Muscle of leg (tissue), 11 donors: ENCODE results near the gene PRICKLE1. TPM values are rescaled to one million over a fixed set of nuclear protein-coding genes. Genes with fewer than 3 reads are reported as not detected.
A peak's percentile ranks its signal among the peaks of the same experiment; 100 is the strongest.

ENCODE experiments used
- DNase-seq: peaks from one replicate; pipeline ENCODE4 v3.0.0; 2013
- H3K27ac ChIP-seq: one replicate; pipeline ENCODE4 v1.5.1; 2013; ENCODE audit warnings: mild to moderate bottlenecking, low read length, control low read depth
- H3K27me3 ChIP-seq: one replicate; pipeline ENCODE4 v1.6.1; 2013; ENCODE audit warnings: low read length; ENCODE audit not compliant: control insufficient read depth, insufficient read depth
- H3K36me3 ChIP-seq: one replicate; pipeline ENCODE4 v1.6.1; 2013; ENCODE audit warnings: low read length; ENCODE audit not compliant: control insufficient read depth, insufficient read depth
- H3K4me1 ChIP-seq: one replicate; pipeline ENCODE4 v1.6.1; 2013; ENCODE audit warnings: low read length; ENCODE audit not compliant: control insufficient read depth, insufficient read depth
- H3K4me3 ChIP-seq: one replicate; pipeline ENCODE4 v1.5.1; 2013; ENCODE audit warnings: low read length, control low read depth
- H3K9me3 ChIP-seq: replicated peaks from 2 replicates; pipeline ENCODE4 v1.6.1; 2013; ENCODE audit warnings: low read depth, low read length; ENCODE audit not compliant: control insufficient read depth
- WGBS: methylation state at CpG from one replicate; pipeline ENCODE4 v1.1.5; 2013; ENCODE audit warnings: missing lambda C conversion rate; ENCODE audit not compliant: insufficient coverage; 5-methylcytosine and 5-hydroxymethylcytosine counted together
- polyA plus RNA-seq, 8 donors: library from polyadenylated mRNA; unstranded; fragments of 120-200 nt; gene quantifications; one replicate each; pipeline versions ENCODE4 v1.2.1 to v1.2.3, GENCODE V29; 2013; ENCODE audit warnings: inconsistent platforms in 1 of 8, low replicate concordance in 1 of 8; ENCODE audit not compliant: insufficient read length in 8 of 8, insufficient read depth in 1 of 8
- total RNA-seq: library from RNA; stranded (reverse); fragments of 120-200 nt; gene quantifications from one replicate; pipeline ENCODE4 v1.2.4, GENCODE V29; 2013

Gene PRICKLE1
- total and polyA plus RNA-seq, 9 donors: 12.9 to 32.3 (median 27.1) TPM

GRCh38 chr12:42582498-42582897 lies 7.0 kb downstream of the PRICKLE1 start:
- H3K9me3 ChIP-seq: no peaks in the 10 kb centered on the region
- H3K27me3 ChIP-seq: no peaks in the 10 kb centered on the region
- peaks cover 29% of the 10 kb centered on the region for H3K4me1 ChIP-seq
- no peak overlapping the region for H3K4me3 ChIP-seq
- 14% methylated on average over 1 of the region's 5 CpGs for WGBS
- peak overlapping the region; percentile 67 for H3K27ac ChIP-seq
- peak; percentile 24 for DNase-seq
- no peaks in the 10 kb centered on the region for H3K36me3 ChIP-seq

- peaks cover 27% of the 10 kb centered on the region for H3K4me1 ChIP-seq
- no peak overlapping the region for H3K4me3 ChIP-seq
- H3K27ac ChIP-seq: peak overlapping the region; percentile 67
- no peaks in the 10 kb centered on the region for H3K9me3 ChIP-seq
- peak; percentile 96 for DNase-seq
- no peaks in the 10 kb centered on the region for H3K27me3 ChIP-seq
- no peaks in the 10 kb centered on the region for H3K36me3 ChIP-seq
- WGBS: no CpG with 5 or more reads among the region's 1 CpG
Observed at GRCh38 chr12:42582050-42582449, 7.5 kb downstream of the PRICKLE1 start.

- no peaks in the 10 kb centered on the region for H3K9me3 ChIP-seq
- no peak overlapping the region for H3K27ac ChIP-seq
- DNase-seq: no peak
- H3K4me3 ChIP-seq: no peak overlapping the region
- peaks cover 2% of the 10 kb centered on the region for H3K36me3 ChIP-seq
- WGBS: 29% methylated on average over 1 of the region's 5 CpGs
- H3K4me1 ChIP-seq: no peaks in the 10 kb centered on the region
- H3K27me3 ChIP-seq: no peaks in the 10 kb centered on the region
Observed at GRCh38 chr12:42576374-42576773, 13.2 kb downstream of the PRICKLE1 start.

- 56% methylated on average over 1 of the region's 1 CpG for WGBS
- Histone ChIP-seq H3K4me1 (no peaks in the 10 kb centered on the region), H3K27ac (no peak overlapping the region), H3K4me3 (no peak overlapping the region), H3K36me3 (peaks cover 2% of the 10 kb centered on the region), H3K9me3 (no peaks in the 10 kb centered on the region), H3K27me3 (no peaks in the 10 kb centered on the region)
- DNase-seq: no peak
Observed at GRCh38 chr12:42575717-42576116, 13.8 kb downstream of the PRICKLE1 start.

- DNase-seq: peak; percentile 64
- peaks cover 2% of the 10 kb centered on the region for H3K36me3 ChIP-seq
- peak overlapping the region; percentile 37 for H3K27ac ChIP-seq
- no peak overlapping the region for H3K4me3 ChIP-seq
- no peaks in the 10 kb centered on the region for H3K27me3 ChIP-seq
- H3K9me3 ChIP-seq: no peaks in the 10 kb centered on the region
- no peaks in the 10 kb centered on the region for H3K4me1 ChIP-seq
Observed at GRCh38 chr12:42574851-42575266, 14.7 kb downstream of the PRICKLE1 start.

GRCh38 chr12:42571327-42572009 lies 18.1 kb downstream of the PRICKLE1 start:
- WGBS: no CpG with 5 or more reads among the region's 2 CpGs
- DNase-seq: no peak
- Histone ChIP-seq H3K36me3 (peaks cover 2% of the 10 kb centered on the region), H3K4me3 (no peak overlapping the region), H3K4me1 (no peaks in the 10 kb centered on the region), H3K27ac (no peak overlapping the region), H3K9me3 (no peaks in the 10 kb centered on the region), H3K27me3 (no peaks in the 10 kb centered on the region)

- Histone ChIP-seq H3K27ac (no peak overlapping the region), H3K4me1 (no peaks in the 10 kb centered on the region), H3K4me3 (no peak overlapping the region), H3K9me3 (no peaks in the 10 kb centered on the region), H3K36me3 (peaks cover 5% of the 10 kb centered on the region), H3K27me3 (no peaks in the 10 kb centered on the region)
- DNase-seq: no peak
- 93% methylated on average over 2 of the region's 2 CpGs for WGBS
Observed at GRCh38 chr12:42570076-42570475, 19.5 kb downstream of the PRICKLE1 start.

GRCh38 chr12:42568952-42569915 lies 20.3 kb downstream of the PRICKLE1 start:
- peak; percentile 68 for DNase-seq
- no peaks in the 10 kb centered on the region for H3K4me1 ChIP-seq
- no peaks in the 10 kb centered on the region for H3K27me3 ChIP-seq
- no peak overlapping the region for H3K27ac ChIP-seq
- peaks cover 5% of the 10 kb centered on the region for H3K36me3 ChIP-seq
- H3K9me3 ChIP-seq: no peaks in the 10 kb centered on the region
- no peak overlapping the region for H3K4me3 ChIP-seq
- 67% methylated on average over 1 of the region's 6 CpGs for WGBS

GRCh38 chr12:42565633-42566032 lies 23.9 kb downstream of the PRICKLE1 start:
- no peaks in the 10 kb centered on the region for H3K9me3 ChIP-seq
- no peak overlapping the region for H3K27ac ChIP-seq
- 69% methylated on average over 2 of the region's 5 CpGs for WGBS

GRCh38 chr12:42564996-42565395 lies 24.6 kb downstream of the PRICKLE1 start:
- DNase-seq: no peak
- Histone ChIP-seq H3K4me1 (no peaks in the 10 kb centered on the region), H3K9me3 (no peaks in the 10 kb centered on the region), H3K36me3 (peaks cover 3% of the 10 kb centered on the region), H3K4me3 (no peak overlapping the region), H3K27me3 (no peaks in the 10 kb centered on the region), H3K27ac (no peak overlapping the region)
- WGBS: 73% methylated on average over 2 of the region's 2 CpGs

More at GRCh38 chr12:42565633-42566032, 23.9 kb downstream of the PRICKLE1 start:
- H3K27me3 ChIP-seq: no peaks in the 10 kb centered on the region
- H3K4me1 ChIP-seq: no peaks in the 10 kb centered on the region
- H3K36me3 ChIP-seq: peaks cover 3% of the 10 kb centered on the region
- no peak for DNase-seq
- no peak overlapping the region for H3K4me3 ChIP-seq
